Measurements from ENCODE around the gene ZNF154.

ZNF154 gene

GRCh38 chr19:57665261-57665806 lies 43.7 kb downstream of the ZNF154 start:
- TF ChIP-seq CTCF (conservative IDR thresholded peaks at IDR 0.05; ENCODE audit: low read depth, low read length) = no peak
- H3K4me3 ChIP-seq (ENCODE audit: low read depth, low read length) = no peak overlapping the region
- DNase-seq (ENCODE audit: low read depth) = no peak

GRCh38 chr19:57664269-57665127 lies 44.5 kb downstream of the ZNF154 start:
- DNase-seq (ENCODE audit: low read depth) = peak; percentile 54
- TF ChIP-seq CTCF (conservative IDR thresholded peaks at IDR 0.05; ENCODE audit: low read depth, low read length) = no peak
- H3K4me3 ChIP-seq (ENCODE audit: low read depth, low read length) = peak overlapping the region; percentile 61

- no peak overlapping the region for H3K4me3 ChIP-seq (ENCODE audit: low read depth, low read length)
- TF ChIP-seq CTCF (conservative IDR thresholded peaks at IDR 0.05; ENCODE audit: low read depth, low read length) = no peak
- no peak for DNase-seq (ENCODE audit: low read depth)
Observed at GRCh38 chr19:57656346-57656745, 52.7 kb downstream of the ZNF154 start.

- H3K4me3 ChIP-seq (ENCODE audit: low read depth, low read length) = no peak overlapping the region
- no peak for DNase-seq (ENCODE audit: low read depth)
Observed at GRCh38 chr19:57655443-57655842, 53.6 kb downstream of the ZNF154 start.

GRCh38 chr19:57653689-57654088 lies 55.3 kb downstream of the ZNF154 start:
- no peak for TF ChIP-seq CTCF (conservative IDR thresholded peaks at IDR 0.05; ENCODE audit: low read depth, low read length)
- DNase-seq (ENCODE audit: low read depth) = no peak
- no peak overlapping the region for H3K4me3 ChIP-seq (ENCODE audit: low read depth, low read length)

More at GRCh38 chr19:57655443-57655842, 53.6 kb downstream of the ZNF154 start:
- no peak for TF ChIP-seq CTCF (conservative IDR thresholded peaks at IDR 0.05; ENCODE audit: low read depth, low read length)

GRCh38 chr19:57651654-57651996 lies 57.4 kb downstream of the ZNF154 start:
- peak; percentile 18 for TF ChIP-seq CTCF (conservative IDR thresholded peaks at IDR 0.05; ENCODE audit: low read depth, low read length)
- H3K4me3 ChIP-seq (ENCODE audit: low read depth, low read length) = no peak overlapping the region
- no peak for DNase-seq (ENCODE audit: low read depth)
